GM19240 (cell line): ENCODE results near the gene OR10AD1.
A peak's percentile ranks its signal among the peaks of the same experiment; 100 is the strongest.
"Not testable (repeated sequence)": the region's sequence is repeated elsewhere in the genome, so short reads cannot be mapped to it uniquely, and the experiment has no call there.

Source experiments
- DNase-seq: peaks from one replicate; pipeline ENCODE4 v3.0.0; 2011; ENCODE audit warnings: low spot score; ENCODE audit not compliant: insufficient read length

Gene OR10AD1

GRCh38 chr12:48160807-48161206 is 42.3 kb downstream of the OR10AD1 start:
- no peak for DNase-seq

GRCh38 chr12:48160046-48160445 is 43.0 kb downstream of the OR10AD1 start:
- no peak for DNase-seq

GRCh38 chr12:48157889-48158370 is 45.2 kb downstream of the OR10AD1 start:
- DNase-seq, result no peak

DNA sequence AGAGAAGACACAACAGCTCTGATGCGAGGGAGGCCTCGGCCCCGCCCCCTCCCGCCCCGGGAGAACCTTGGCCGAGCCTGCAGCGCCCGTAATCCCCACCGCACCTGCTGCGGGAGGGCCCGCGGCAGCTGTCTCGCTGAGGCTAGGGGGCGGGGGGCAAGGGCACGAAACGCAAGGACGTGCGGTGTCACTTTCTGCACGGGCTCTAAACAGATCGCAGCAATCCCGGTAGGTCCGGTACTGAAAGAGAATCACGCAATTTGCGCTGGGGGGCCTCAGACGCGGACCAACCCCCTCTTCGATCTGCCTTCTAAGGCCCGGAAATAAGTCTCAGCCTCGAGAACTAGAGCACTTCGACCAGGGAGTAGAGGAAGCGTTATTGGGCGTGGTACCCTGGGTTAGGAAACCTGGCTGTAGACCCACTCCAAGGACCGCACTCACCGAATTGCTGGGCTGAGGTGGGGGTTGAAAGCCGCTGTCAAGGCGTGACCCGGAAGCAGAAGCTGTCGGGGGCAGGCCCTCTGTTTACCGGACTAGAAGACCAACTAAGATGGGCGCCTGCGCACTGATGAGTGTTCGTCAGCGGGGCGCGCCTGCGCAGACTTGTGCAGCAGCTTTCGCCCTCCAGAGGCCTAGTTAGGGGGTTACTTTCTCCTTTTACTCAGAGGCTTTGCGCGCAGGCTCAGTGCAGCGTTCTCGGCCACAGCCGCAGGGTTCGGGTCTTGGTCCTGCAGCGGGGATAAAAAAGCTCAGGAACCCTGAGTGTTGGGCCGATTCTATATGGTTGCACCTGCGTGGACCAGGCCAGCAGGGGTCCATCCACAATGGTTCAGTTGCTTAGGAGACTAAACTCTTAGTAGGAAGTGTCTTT is 45.8 kb downstream of the OR10AD1 start, which contains the start of gene ASB8:
Gene ASB8, minus strand, starts transcription at position 498 of the 871 bp plus-strand sequence. CDS start 4,019 bp downstream, outside the sequence.
- DNase-seq, result peak; percentile 79

DNA sequence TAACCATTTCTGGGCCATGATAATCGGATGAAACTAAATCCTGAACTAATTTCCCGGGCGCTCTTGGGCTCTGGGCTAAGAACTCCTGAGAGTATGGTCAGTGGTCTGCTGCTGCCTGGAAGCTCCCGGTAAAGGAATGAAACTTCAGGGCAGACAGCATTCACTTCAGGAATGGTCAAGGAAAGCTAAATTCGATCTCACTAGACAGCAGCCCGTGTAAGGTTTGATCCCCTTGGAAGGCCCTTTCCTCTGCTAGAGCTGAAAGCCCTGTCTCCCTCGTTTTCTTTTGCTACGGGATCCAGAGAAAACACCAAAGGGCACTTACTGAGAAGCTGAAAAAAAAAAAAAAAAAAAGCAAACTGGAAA is 46.5 kb downstream of the OR10AD1 start:
- no peak for DNase-seq

GRCh38 chr12:48155786-48156185 is 47.3 kb downstream of the OR10AD1 start:
- DNase-seq, result not testable (repeated sequence)
